ENCODE results near the gene MYO10. TPM values are rescaled to one million over a fixed set of nuclear protein-coding genes. Genes with fewer than 3 reads are reported as not detected.

MYO10 gene
- polyA plus RNA-seq, 3 donors = 7.6 to 15.9 (median 9.3) TPM

DNA sequence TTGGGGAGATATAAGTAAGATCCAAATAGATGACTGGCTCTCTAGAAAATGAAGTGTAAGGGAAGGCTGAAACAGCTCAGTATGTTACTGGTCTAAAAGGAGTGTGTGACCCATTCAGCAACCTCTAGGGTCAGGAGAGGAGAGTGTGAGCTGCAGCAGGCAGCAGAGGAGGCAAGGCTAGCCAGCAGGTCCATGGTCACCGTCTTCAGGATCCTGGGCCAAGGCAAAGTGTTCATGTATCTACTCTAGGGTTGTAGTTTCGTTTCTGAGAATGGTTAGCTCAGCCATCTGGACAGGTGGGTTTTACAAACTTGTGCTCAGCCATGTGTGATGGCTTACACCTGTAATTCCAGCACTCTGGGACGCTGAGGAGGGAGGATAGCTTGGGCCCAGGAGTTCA lies 13.7 kb downstream of the MYO10 start:
- 71 to 87% (median 84%) methylated on average over 3 of the region's 3 CpGs for WGBS, 3 donors
- H3K27ac ChIP-seq (ENCODE audit: low read depth, low read length) = no peak overlapping the region

- 51 to 76% (median 72%) methylated on average over 4 of the region's 4 CpGs for WGBS, 3 donors
Measured at GRCh38 chr5:16921211-16921610, 14.9 kb downstream of the MYO10 start.

GRCh38 chr5:16920109-16920816 lies 15.8 kb downstream of the MYO10 start:
- no peak overlapping the region for H3K27ac ChIP-seq (ENCODE audit: low read depth, low read length)
- WGBS, 3 donors = 54 to 95% (median 89%) methylated on average over 8 of the region's 8 CpGs

More at GRCh38 chr5:16921211-16921610, 14.9 kb downstream of the MYO10 start:
- H3K27ac ChIP-seq (ENCODE audit: low read depth, low read length) = no peak overlapping the region

DNA sequence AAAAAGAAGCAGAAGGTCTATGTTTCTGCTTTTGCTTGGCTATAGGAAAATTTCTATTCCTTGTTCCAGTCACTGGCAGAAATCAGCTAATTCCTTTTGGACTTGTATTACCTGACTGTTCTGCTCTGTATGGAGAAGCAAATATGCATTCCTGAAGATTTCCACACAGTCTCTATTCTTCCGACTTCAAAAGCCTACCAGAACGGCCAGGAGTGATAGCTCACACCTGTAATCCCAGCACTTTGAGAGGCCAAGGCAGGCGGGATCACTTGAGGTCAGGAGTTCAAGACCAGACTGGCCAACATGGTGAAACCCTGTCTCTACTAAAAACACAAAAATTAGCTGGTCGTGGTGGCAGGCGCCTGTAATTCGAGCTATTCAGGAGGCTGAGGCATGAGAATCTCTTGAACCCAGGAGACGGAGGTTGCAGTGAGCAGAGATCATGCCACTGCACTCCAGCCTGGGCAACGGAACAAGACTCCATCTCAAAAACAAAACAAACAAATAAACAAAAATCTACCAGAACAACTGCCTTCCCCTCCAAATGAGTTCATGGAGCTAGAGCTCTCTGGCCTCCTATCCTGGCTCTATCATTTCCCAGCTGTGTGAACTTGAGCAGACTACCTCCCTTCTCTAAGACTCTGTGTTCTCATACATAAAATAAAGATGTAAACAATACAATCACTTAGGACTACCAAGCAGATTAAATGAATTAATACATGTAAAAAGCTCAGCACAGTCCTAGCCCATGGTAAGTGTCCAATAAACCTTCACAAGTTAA lies 17.0 kb downstream of the MYO10 start:
- WGBS, 3 donors = 67 to 92% (median 87%) methylated on average over 8 of the region's 8 CpGs
- H3K27ac ChIP-seq (ENCODE audit: low read depth, low read length) = no peak overlapping the region

DNA sequence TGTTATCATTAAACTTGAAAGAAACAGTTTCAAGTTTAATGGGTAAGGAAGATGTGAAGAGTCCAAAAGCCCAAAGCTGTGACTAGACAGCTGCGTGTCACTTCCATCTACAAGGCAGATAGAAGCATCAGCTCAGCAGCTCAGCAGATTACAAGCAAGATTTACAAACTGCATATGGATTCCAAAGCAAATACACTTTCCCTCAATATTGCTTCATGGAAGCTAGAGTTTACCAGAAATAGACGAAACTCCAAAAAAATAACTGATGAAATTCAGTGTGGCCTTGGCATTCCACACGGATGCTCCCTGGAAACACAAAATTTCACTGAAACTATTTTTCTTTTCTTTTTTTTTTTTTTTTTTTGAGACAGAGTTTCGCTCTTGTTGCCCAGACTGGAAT lies 17.9 kb downstream of the MYO10 start:
- H3K27ac ChIP-seq (ENCODE audit: low read depth, low read length) = no peak overlapping the region

GRCh38 chr5:16916262-16916878 lies 19.7 kb downstream of the MYO10 start:
- WGBS, 3 donors = 65 to 86% (median 67%) methylated on average over 3 of the region's 3 CpGs
- no peak overlapping the region for H3K27ac ChIP-seq (ENCODE audit: low read depth, low read length)

More for the DNA sequence above, 17.9 kb downstream of the MYO10 start:
- WGBS, 3 donors = 75 to 92% (median 85%) methylated on average over 4 of the region's 4 CpGs

- H3K27ac ChIP-seq (ENCODE audit: low read depth, low read length) = no peak overlapping the region
- WGBS, 3 donors = 32 to 93% (median 92%) methylated on average over 6 of the region's 6 CpGs
Measured at GRCh38 chr5:16914584-16914983, 21.5 kb downstream of the MYO10 start.

GRCh38 chr5:16914108-16914435 lies 22.0 kb downstream of the MYO10 start:
- 24 to 83% (median 80%) methylated on average over 8 of the region's 8 CpGs for WGBS, 3 donors
- H3K27ac ChIP-seq (ENCODE audit: low read depth, low read length) = no peak overlapping the region

DNA sequence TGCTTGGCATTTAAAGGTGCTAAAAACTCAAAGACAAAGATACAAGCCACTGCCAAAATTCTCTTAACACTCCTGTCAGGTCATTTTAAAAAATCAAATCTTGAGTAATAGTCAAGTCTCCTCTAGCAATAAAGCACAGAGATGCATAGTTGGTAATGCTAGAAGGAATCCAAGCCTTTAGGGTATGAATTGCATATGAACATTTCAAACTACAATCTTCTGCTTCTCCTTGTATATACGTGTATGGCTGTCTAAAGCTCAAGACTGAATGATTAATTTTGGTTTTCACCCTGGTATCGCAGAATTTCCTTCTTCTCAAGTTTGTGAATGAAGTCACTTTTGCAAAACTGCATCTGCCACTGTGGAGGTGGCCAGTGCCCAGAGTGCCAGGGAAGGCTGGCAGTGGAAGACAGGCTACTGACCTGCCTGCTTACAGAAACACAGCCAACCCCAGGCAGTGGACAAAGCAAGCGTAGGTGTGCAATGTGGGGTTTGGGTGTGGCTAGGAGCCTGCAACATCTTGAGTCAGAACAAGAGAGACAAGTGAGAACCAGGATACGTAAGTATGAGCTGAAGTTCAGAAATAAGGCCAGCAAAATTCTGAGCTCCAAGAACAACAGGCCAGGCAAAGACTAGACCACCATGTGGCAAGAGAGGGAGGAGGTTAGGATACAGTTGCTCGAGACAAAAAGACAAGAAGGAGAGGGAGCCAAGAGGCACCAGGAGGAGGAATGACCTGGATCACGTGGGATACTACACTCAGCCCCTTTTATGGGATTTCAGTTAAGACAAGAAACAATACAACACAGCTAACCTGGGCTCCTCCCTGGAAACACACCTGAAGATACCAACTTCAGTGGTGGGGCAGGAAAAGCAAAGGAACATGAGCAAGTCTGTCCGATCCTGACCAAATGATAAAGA lies 22.6 kb downstream of the MYO10 start:
- H3K27ac ChIP-seq (ENCODE audit: low read depth, low read length) = no peak overlapping the region
- 33 to 85% (median 75%) methylated on average over 7 of the region's 7 CpGs for WGBS, 3 donors

GRCh38 chr5:16912080-16912479 lies 24.0 kb downstream of the MYO10 start:
- H3K27ac ChIP-seq (ENCODE audit: low read depth, low read length) = no peak overlapping the region
- 78 to 92% (median 91%) methylated on average over 6 of the region's 6 CpGs for WGBS, 3 donors

- WGBS, 3 donors = 69 to 81% (median 74%) methylated on average over 7 of the region's 7 CpGs
- H3K27ac ChIP-seq (ENCODE audit: low read depth, low read length) = no peak overlapping the region
Measured at GRCh38 chr5:16909464-16909863, 26.6 kb downstream of the MYO10 start.

GRCh38 chr5:16907270-16907669 lies 28.8 kb downstream of the MYO10 start:
- 61 to 75% (median 71%) methylated on average over 4 of the region's 4 CpGs for WGBS, 3 donors
- H3K27ac ChIP-seq (ENCODE audit: low read depth, low read length) = no peak overlapping the region

- no peak overlapping the region for H3K27ac ChIP-seq (ENCODE audit: low read depth, low read length)
- 87 to 95% (median 91%) methylated on average over 4 of the region's 4 CpGs for WGBS, 3 donors
Measured at GRCh38 chr5:16906255-16906654, 29.8 kb downstream of the MYO10 start.

DNA sequence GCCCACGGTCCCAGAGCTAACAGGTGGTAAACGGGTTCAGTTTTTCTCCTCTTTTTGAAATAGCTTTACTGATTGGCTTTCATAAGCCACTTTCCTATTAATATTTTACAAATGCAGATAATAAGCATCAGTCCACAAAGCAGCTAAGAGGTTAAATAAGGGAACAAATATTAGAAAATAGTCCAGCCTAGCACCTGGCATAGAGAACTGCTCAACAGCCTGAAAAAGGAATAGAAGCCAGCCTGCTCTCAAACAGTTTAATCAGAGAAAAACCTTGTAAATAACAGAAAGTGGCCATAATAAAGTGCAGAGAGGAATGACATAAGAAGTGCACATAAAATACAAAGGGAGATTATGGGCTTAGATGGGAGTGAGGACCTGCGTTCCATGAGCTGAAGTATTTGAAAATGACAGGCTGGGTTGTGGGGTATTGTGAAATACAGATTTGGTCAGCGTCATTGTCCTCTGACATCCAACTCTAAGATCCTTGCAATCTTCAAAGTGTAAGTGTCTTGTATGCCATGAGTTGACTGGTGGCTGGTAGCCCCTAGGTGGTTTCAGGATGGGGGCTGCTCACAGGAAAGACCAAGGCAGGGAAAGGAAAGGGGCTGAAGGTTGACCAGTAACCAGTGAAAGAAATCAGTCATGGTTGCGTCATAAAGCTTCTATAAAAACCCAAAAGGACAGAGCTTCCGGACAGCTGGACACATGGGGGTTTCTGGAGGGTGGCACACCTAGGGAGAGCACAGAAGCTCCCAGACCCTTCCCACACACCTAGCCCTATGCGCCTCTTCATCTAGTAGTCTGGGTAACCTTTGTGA lies 32.4 kb downstream of the MYO10 start:
- H3K27ac ChIP-seq (ENCODE audit: low read depth, low read length) = no peak overlapping the region
- WGBS, 3 donors = 35 to 89% (median 87%) methylated on average over 7 of the region's 7 CpGs

GRCh38 chr5:16902846-16903245 lies 33.2 kb downstream of the MYO10 start:
- WGBS, 3 donors = 45 to 91% (median 70%) methylated on average over 9 of the region's 9 CpGs
- no peak overlapping the region for H3K27ac ChIP-seq (ENCODE audit: low read depth, low read length)

DNA sequence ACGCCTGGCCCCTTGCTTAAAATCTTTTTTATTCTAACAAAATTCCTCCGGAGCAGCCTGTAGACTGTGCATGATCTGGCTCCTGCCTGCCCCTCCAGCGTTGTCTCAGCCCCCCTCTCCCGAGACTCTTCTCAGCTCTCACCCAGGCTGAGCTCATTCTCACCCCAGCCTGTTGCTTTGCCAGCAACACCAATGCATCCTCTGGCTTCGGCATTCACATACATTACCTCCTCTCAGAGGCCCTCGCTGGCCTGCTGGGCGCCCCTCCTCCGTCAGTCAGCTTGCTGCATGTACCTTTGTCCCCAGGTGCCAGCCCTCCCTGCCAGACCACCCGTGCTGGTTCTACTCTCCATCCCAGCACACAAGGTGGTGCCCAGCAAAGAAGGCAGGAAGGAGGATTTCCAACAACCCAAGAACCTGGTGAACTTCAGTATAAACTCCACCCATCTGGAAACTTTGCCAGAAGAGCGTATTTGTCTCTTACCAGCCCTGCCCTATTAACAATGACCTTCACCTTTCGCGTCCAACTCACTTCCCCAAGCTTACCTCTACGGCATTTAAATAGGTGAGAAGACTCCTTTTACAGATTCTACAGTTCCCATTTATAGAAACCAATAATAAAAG lies 35.0 kb downstream of the MYO10 start:
- no peak overlapping the region for H3K27ac ChIP-seq (ENCODE audit: low read depth, low read length)

DNA sequence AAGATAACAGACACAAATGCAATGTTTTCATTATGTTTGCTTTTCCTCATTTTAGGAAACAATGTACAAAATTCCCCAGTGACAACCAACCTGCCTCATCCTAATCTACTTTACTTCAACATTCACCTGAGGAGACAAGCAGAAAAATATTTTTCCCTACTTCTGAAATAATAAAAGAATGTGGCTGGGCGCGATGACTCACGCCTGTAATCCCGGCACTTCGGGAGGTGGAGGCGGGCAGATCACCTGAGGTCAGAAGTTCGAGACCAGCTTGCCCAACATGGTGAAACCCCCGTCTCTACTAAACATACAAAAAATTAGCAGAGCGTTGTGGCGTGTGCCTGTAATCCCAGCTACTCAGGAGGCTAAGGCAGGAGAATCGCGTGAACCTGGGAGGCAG lies 36.9 kb downstream of the MYO10 start:
- H3K27ac ChIP-seq (ENCODE audit: low read depth, low read length) = no peak overlapping the region

More for the DNA sequence above, 35.0 kb downstream of the MYO10 start:
- WGBS, 3 donors = 65 to 86% (median 86%) methylated on average over 13 of the region's 13 CpGs

More for the DNA sequence above, 36.9 kb downstream of the MYO10 start:
- 80 to 88% (median 87%) methylated on average over 12 of the region's 12 CpGs for WGBS, 3 donors

Measured in adipose tissue (tissue), 3 donors.